GM12891 (cell line): Measurements from ENCODE around the gene DDX4.

Source experiments
- POLR2A ChIP-seq: IDR thresholded peaks from 2 replicates; pipeline ENCODE4 v1.6.1; 2011; ENCODE audit warnings: low read depth, low read length, control low read depth
- POLR2AphosphoS5 ChIP-seq: IDR thresholded peaks from 2 replicates; pipeline ENCODE4 v1.6.1; 2011; ENCODE audit warnings: low read depth, low read length, control low read depth
- SPI1 ChIP-seq: IDR thresholded peaks from 2 replicates; pipeline ENCODE4 v1.6.1; 2011; ENCODE audit warnings: low read depth, low read length, control low read depth
- TAF1 ChIP-seq: IDR thresholded peaks from 2 replicates; pipeline ENCODE4 v1.6.1; 2011; ENCODE audit warnings: low read depth, low read length, control low read depth

DNA sequence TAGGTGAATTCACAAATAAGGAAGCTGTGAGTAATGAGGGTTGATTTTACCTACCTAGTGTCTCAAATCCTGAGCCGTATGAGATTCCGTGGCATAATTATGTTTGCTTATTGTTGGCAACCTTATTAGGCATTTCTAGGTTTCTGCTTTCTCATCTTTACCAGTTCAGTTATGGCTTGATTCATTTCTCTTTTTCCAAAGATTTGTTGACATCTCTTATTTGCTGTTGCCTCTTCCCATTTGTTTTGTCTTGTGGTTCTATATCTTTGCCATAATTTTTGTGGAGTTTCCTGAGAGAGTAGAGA, 113.8 kb downstream of the DDX4 start:
- TF ChIP-seq POLR2A (no peak), POLR2AphosphoS5 (no peak), SPI1 (no peak), TAF1 (no peak)
